SK-N-SH treated with all-trans-retinoic acid at 6 μM for 48 hours (cell line): ENCODE results near the gene ARHGEF4.

ENCODE experiments used
- ATAC-seq: fragments of 200-7000 bp; cut with Tn5 transposase; 3 replicates; pipeline ENCODE4 v1.9.1; 2020; ENCODE audit warnings: mild to moderate bottlenecking, moderate library complexity
- ARNTL ChIP-seq: fragments of 450-650 bp; formaldehyde crosslinking; IDR thresholded peaks from 2 replicates; pipeline ENCODE4 v1.5.0; 2020; ENCODE audit warnings: low read depth, mild to moderate bottlenecking, moderate library complexity, borderline replicate concordance
- ESRRG ChIP-seq: fragments of 250-450 bp; sonication (Bioruptor Pico); IDR thresholded peaks from 2 replicates; pipeline ENCODE4 v1.6.1; 2021; ENCODE audit warnings: mild to moderate bottlenecking
- OSR1 ChIP-seq: fragments of 250-450 bp; sonication (Bioruptor Pico); IDR thresholded peaks from 2 replicates; pipeline ENCODE4 v1.8.0; 2022; ENCODE audit warnings: moderate library complexity, mild to moderate bottlenecking, inconsistent platforms
- TOX ChIP-seq: fragments of 250-450 bp; sonication (Bioruptor Pico); IDR thresholded peaks from 2 replicates; pipeline ENCODE4 v1.8.0; 2021; ENCODE audit warnings: mild to moderate bottlenecking, moderate library complexity, borderline replicate concordance
- ZC3H10 ChIP-seq: fragments of 250-450 bp; sonication (Bioruptor Pico); IDR thresholded peaks from 2 replicates; pipeline ENCODE4 v1.5.1; 2021; ENCODE audit warnings: mild to moderate bottlenecking, moderate library complexity
- ZFP3 ChIP-seq: fragments of 250-450 bp; sonication (Bioruptor Pico); IDR thresholded peaks from 2 replicates; pipeline ENCODE4 v1.5.0; 2020; ENCODE audit warnings: mild to moderate bottlenecking, moderate library complexity
- ZNF70 ChIP-seq: fragments of 450-650 bp; formaldehyde crosslinking; IDR thresholded peaks from 2 replicates; pipeline ENCODE4 v1.5.0; 2020; ENCODE audit warnings: mild to moderate bottlenecking, moderate library complexity
- ZNF8 ChIP-seq: fragments of 450-650 bp; formaldehyde crosslinking; IDR thresholded peaks from 2 replicates; pipeline ENCODE4 v1.5.0; 2020; ENCODE audit warnings: mild to moderate bottlenecking, moderate library complexity
- TF ChIP-seq, protein P1 (sequence below): fragments of 250-450 bp; sonication (Bioruptor Pico); IDR thresholded peaks from 2 replicates; pipeline ENCODE4 v1.5.1; 2021; ENCODE audit warnings: mild to moderate bottlenecking, moderate library complexity
- TF ChIP-seq, protein P2 (sequence below): fragments of 250-450 bp; sonication (Bioruptor Pico); IDR thresholded peaks from 2 replicates; pipeline ENCODE4 v1.8.0; 2020; ENCODE audit warnings: mild to moderate bottlenecking, moderate library complexity, borderline replicate concordance
- TF ChIP-seq, protein P3 (sequence below): fragments of 250-450 bp; sonication (Bioruptor Pico); IDR thresholded peaks from 2 replicates; pipeline ENCODE4 v1.8.0; 2021; ENCODE audit warnings: low read depth, mild to moderate bottlenecking, moderate library complexity, borderline replicate concordance
- TF ChIP-seq, protein P4 (sequence below): fragments of 250-450 bp; sonication (Bioruptor Pico); IDR thresholded peaks from 2 replicates; pipeline ENCODE4 v1.5.0; 2020; ENCODE audit warnings: mild to moderate bottlenecking, moderate library complexity
- TF ChIP-seq, protein P5 (sequence below): fragments of 250-450 bp; sonication (Bioruptor Pico); IDR thresholded peaks from 2 replicates; pipeline ENCODE4 v1.5.1; 2020; ENCODE audit warnings: low read depth, mild to moderate bottlenecking, moderate library complexity

Gene ARHGEF4

DNA sequence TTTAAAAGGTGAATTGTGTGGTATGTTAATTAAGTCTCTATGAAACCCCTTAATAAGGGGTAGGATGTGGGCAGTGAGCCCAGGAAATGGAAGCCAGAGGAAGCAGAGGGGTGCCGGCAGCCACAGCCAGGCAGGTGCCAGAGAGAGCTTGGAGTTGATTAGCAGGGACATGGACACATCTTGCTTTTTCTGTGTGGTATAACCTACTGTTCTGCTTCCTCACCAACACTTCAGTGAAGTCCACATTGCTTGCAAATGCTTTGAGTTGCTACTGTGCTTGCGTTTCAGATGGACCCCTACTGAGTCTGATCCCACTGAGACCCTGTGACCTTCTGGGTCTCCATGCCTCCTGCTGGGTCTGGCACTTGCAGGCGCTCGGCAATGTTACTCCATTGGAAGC lies 30.3 kb upstream of the ARHGEF4 start:
- ATAC-seq, result no peak
- TF ChIP-seq ARNTL (CRISPR knock-in tag) (no peak), ZC3H10 (CRISPR knock-in tag) (no peak), ZFP3 (CRISPR knock-in tag) (no peak), TOX (CRISPR knock-in tag) (no peak)

DNA sequence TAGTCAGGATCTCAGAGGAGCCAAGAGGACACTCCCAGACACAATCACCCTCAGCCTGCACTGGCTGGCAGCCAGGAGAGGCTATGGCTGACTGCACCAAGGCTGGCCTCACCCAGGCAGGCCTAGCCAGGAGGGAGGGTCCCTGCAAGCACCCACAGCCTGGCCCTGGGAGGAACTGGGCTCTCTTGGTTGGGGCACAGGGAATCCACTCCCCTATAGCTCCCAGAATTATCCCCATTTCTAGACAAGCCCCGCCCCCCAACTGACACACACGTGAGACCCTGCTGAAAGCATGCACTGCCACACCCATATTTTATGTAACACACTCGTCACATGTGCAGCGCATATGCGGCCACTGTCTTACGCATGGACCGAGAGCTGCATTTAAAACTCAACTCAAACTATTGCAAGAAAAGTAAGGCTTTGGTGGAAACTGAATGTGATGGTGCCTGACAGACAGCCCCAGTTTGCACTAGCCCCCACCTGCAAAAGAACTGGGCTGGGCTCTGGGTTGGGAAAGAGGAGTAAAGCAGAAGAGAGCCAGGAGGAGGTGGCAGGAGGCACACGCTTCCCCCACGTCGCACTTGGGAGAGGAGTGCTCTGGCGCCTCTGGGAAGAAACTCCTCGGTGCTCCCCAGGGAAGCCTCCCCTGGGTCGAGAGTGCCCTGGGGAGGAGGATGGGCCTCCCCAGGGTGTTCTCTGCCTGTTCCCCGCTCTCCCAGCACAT lies 28.9 kb upstream of the ARHGEF4 start:
- no peak for TF ChIP-seq ZNF70 (CRISPR knock-in tag)
- TF ChIP-seq, protein P1, sequence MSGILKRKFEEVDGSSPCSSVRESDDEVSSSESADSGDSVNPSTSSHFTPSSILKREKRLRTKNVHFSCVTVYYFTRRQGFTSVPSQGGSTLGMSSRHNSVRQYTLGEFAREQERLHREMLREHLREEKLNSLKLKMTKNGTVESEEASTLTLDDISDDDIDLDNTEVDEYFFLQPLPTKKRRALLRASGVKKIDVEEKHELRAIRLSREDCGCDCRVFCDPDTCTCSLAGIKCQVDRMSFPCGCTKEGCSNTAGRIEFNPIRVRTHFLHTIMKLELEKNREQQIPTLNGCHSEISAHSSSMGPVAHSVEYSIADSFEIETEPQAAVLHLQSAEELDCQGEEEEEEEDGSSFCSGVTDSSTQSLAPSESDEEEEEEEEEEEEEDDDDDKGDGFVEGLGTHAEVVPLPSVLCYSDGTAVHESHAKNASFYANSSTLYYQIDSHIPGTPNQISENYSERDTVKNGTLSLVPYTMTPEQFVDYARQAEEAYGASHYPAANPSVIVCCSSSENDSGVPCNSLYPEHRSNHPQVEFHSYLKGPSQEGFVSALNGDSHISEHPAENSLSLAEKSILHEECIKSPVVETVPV, result no peak
- TF ChIP-seq, protein P2, sequence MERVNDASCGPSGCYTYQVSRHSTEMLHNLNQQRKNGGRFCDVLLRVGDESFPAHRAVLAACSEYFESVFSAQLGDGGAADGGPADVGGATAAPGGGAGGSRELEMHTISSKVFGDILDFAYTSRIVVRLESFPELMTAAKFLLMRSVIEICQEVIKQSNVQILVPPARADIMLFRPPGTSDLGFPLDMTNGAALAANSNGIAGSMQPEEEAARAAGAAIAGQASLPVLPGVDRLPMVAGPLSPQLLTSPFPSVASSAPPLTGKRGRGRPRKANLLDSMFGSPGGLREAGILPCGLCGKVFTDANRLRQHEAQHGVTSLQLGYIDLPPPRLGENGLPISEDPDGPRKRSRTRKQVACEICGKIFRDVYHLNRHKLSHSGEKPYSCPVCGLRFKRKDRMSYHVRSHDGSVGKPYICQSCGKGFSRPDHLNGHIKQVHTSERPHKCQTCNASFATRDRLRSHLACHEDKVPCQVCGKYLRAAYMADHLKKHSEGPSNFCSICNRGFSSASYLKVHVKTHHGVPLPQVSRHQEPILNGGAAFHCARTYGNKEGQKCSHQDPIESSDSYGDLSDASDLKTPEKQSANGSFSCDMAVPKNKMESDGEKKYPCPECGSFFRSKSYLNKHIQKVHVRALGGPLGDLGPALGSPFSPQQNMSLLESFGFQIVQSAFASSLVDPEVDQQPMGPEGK (CRISPR knock-in tag), result no peak
- TF ChIP-seq ZNF8 (CRISPR knock-in tag), result no peak
- no peak for TF ChIP-seq ZC3H10 (CRISPR knock-in tag)
- no peak for ATAC-seq

DNA sequence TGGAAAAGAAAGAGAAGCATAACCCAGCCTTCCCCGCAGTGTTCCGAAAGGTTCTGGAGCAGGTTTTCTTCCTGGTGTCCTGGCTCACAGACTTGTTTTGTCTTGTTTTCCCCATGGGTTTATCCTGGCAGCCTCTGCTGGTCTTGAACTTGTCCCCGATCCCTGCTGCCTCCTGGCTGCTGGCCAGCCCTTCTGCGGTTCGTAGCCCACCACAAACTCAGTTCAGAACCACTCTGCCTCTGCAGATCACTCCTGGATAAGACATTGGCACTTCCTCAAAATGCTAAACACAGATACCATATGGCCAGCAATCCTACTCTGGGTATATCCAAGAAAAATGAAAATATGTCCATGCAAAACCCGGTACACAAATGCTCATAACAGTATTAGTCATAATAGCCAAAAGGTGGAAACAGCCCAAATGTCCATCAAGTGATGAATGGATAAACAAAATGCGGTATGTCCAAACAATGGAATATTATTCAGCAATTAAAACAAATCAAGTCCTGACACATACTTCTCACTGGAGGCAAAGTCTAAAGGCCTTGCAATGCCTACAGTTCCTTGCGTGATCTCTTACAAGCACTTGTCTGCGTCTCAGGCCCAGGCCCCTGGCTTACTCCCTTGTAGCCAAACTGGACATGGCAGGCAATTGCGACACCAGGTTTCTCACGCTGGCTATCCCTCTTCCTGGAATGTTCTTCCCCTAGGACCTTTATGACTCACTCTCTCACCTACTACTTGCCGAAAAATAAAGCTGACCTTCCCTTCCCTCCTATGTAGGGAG lies 28.0 kb upstream of the ARHGEF4 start:
- peak; percentile 87 for TF ChIP-seq ZNF8 (CRISPR knock-in tag)
- TF ChIP-seq OSR1 (CRISPR knock-in tag), result no peak
- TF ChIP-seq, protein P3, sequence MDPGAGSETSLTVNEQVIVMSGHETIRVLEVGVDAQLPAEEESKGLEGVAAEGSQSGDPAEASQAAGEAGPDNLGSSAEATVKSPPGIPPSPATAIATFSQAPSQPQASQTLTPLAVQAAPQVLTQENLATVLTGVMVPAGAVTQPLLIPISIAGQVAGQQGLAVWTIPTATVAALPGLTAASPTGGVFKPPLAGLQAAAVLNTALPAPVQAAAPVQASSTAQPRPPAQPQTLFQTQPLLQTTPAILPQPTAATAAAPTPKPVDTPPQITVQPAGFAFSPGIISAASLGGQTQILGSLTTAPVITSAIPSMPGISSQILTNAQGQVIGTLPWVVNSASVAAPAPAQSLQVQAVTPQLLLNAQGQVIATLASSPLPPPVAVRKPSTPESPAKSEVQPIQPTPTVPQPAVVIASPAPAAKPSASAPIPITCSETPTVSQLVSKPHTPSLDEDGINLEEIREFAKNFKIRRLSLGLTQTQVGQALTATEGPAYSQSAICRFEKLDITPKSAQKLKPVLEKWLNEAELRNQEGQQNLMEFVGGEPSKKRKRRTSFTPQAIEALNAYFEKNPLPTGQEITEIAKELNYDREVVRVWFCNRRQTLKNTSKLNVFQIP (CRISPR knock-in tag), result no peak
- ATAC-seq, result no peak

DNA sequence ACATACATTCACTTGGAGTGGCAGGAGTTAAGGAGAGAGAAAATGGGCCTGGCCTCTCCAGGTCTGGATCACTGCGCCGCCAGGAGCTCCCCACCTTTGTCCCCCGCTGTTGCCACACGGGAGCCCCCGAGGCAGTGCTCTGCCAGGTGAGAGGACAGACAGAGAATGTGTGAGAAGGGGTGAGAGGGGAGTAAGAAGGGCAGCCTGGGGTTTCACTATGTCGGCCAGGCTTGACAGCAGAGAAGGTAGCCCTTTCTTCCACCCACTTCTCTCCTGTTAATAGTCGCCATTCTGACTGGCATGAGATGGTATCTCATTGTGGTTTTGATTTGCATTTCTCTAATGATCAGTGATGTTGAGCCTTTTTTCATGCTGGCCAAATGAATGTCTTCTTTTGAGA lies 26.2 kb upstream of the ARHGEF4 start:
- ATAC-seq, result no peak

More for the DNA sequence above, 26.2 kb upstream of the ARHGEF4 start:
- TF ChIP-seq, protein P4, sequence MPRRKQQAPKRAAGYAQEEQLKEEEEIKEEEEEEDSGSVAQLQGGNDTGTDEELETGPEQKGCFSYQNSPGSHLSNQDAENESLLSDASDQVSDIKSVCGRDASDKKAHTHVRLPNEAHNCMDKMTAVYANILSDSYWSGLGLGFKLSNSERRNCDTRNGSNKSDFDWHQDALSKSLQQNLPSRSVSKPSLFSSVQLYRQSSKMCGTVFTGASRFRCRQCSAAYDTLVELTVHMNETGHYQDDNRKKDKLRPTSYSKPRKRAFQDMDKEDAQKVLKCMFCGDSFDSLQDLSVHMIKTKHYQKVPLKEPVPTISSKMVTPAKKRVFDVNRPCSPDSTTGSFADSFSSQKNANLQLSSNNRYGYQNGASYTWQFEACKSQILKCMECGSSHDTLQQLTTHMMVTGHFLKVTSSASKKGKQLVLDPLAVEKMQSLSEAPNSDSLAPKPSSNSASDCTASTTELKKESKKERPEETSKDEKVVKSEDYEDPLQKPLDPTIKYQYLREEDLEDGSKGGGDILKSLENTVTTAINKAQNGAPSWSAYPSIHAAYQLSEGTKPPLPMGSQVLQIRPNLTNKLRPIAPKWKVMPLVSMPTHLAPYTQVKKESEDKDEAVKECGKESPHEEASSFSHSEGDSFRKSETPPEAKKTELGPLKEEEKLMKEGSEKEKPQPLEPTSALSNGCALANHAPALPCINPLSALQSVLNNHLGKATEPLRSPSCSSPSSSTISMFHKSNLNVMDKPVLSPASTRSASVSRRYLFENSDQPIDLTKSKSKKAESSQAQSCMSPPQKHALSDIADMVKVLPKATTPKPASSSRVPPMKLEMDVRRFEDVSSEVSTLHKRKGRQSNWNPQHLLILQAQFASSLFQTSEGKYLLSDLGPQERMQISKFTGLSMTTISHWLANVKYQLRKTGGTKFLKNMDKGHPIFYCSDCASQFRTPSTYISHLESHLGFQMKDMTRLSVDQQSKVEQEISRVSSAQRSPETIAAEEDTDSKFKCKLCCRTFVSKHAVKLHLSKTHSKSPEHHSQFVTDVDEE (CRISPR knock-in tag), result no peak
- TF ChIP-seq ZC3H10 (CRISPR knock-in tag) (no peak), ESRRG (CRISPR knock-in tag) (no peak), ZFP3 (CRISPR knock-in tag) (no peak)
- TF ChIP-seq, protein P5, sequence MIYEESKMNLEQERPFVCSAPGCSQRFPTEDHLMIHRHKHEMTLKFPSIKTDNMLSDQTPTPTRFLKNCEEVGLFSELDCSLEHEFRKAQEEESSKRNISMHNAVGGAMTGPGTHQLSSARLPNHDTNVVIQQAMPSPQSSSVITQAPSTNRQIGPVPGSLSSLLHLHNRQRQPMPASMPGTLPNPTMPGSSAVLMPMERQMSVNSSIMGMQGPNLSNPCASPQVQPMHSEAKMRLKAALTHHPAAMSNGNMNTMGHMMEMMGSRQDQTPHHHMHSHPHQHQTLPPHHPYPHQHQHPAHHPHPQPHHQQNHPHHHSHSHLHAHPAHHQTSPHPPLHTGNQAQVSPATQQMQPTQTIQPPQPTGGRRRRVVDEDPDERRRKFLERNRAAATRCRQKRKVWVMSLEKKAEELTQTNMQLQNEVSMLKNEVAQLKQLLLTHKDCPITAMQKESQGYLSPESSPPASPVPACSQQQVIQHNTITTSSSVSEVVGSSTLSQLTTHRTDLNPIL, result no peak
